BJ (cell line): ENCODE data around the gene INTS7. TPM values are rescaled to one million over a fixed set of nuclear protein-coding genes. Genes with fewer than 3 reads are reported as not detected.
A peak's percentile ranks its signal among the peaks of the same experiment; 100 is the strongest.

ENCODE experiments used
- CTCF ChIA-PET: fragments of 350-600 bp; formaldehyde crosslinking; extraction: SDS; loops from one replicate; lab custom pipeline; 2021; ENCODE audit warnings: antibody characterized with exemption, inconsistent platforms; lab: Yijun Ruan, JAX
- POLR2A ChIA-PET: fragments of 300-600 bp; sonication (Branson Sonifier 250); formaldehyde crosslinking; extraction: SDS; loops from one replicate; lab custom pipeline; 2021; ENCODE audit warnings: antibody characterized with exemption; lab: Charles Lee
- DNase-seq: peaks from one replicate; pipeline ENCODE4 v3.0.0-alpha.2; 2011; ENCODE audit warnings: low read depth
- H3K27me3 ChIP-seq: 2 replicates; pipeline ENCODE4 v1.6.0; 2011; ENCODE audit warnings: low read length; ENCODE audit not compliant: control insufficient read depth, insufficient read depth
- H3K36me3 ChIP-seq: 2 replicates; pipeline ENCODE4 v1.5.1; 2011; ENCODE audit warnings: low read length; ENCODE audit not compliant: control insufficient read depth, insufficient read depth
- H3K4me3 ChIP-seq: 2 replicates; pipeline ENCODE4 v1.5.1; 2011; ENCODE audit warnings: low read depth, mild to moderate bottlenecking, control low read depth, low read length
- CTCF ChIP-seq: IDR thresholded peaks from 2 replicates; pipeline ENCODE4 v1.5.1; 2011; ENCODE audit warnings: low read depth, mild to moderate bottlenecking, control low read depth, inconsistent platforms, low read length, moderate library complexity; ENCODE audit not compliant: insufficient read depth
- polyA plus RNA-seq: library from polyadenylated mRNA; depleted of rRNA; stranded (reverse); fragments of >200 nt; gene quantifications from 2 replicates; pipeline ENCODE4 v1.2.3, GENCODE V29; 2011

Gene INTS7
- polyA plus RNA-seq, 1 experiment = 11.6 TPM

- no peak overlapping the region for H3K4me3 ChIP-seq
- peak; percentile 97 for TF ChIP-seq CTCF
- no peak for DNase-seq
- ChIA-PET CTCF (interaction anchor here (0.6 to 3.7 kb wide), 13 partner anchors 10 to 1285 kb away, joined by 3 to 41 read pairs (median 4); partner anchors contain the start of genes DTL and INTS7), POLR2A (no interaction called here)
- no peaks in the 10 kb centered on the region for H3K27me3 ChIP-seq
- no peaks in the 10 kb centered on the region for H3K36me3 ChIP-seq
These were observed 23.2 kb downstream of the INTS7 start for GRCh38 chr1:212012034-212012740.

DNA sequence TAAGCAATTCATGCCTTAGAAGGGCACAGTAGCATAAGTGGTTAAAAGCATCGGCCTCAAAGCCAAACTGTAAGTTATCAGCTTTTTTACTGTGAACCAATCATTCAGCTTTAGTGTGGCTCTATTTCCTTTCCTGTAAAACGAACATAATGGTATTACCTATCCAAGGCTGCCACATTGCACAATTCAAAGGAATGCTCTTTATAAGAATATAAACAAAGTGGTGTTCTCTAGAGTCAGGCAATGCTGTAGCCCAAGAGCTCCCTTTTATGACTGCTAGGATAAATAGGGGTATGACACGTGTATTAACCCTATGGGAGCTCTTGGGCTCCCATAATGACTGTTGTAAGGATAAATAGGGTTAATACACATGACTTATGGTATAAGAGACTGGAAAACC, 25.4 kb downstream of the INTS7 start:
- POLR2A ChIA-PET = no interaction called here
- CTCF ChIA-PET = interaction anchor here (0.7 to 2.4 kb wide), 5 partner anchors 14 to 329 kb away, joined by 3 to 30 read pairs (median 4); partner anchors contain the start of genes DTL and INTS7
- Histone ChIP-seq H3K4me3 (no peak overlapping the region), H3K36me3 (no peaks in the 10 kb centered on the region), H3K27me3 (no peaks in the 10 kb centered on the region)
- DNase-seq = no peak
- no peak for TF ChIP-seq CTCF

GRCh38 chr1:212009561-212009960, 25.8 kb downstream of the INTS7 start:
- Histone ChIP-seq H3K4me3 (no peak overlapping the region), H3K36me3 (no peaks in the 10 kb centered on the region), H3K27me3 (no peaks in the 10 kb centered on the region)
- POLR2A ChIA-PET = no interaction called here
- no peak for DNase-seq
- CTCF ChIA-PET = interaction anchor here (0.7 to 2.4 kb wide), 4 partner anchors 14 to 329 kb away, joined by 3 to 30 read pairs (median 4); partner anchors contain the start of genes DTL and INTS7
- TF ChIP-seq CTCF = no peak

GRCh38 chr1:212007886-212008285, 27.5 kb downstream of the INTS7 start:
- ChIA-PET CTCF (no interaction called here), POLR2A (no interaction called here)
- Histone ChIP-seq H3K36me3 (no peaks in the 10 kb centered on the region), H3K27me3 (no peaks in the 10 kb centered on the region), H3K4me3 (no peak overlapping the region)
- DNase-seq = no peak
- no peak for TF ChIP-seq CTCF

- ChIA-PET CTCF (interaction anchor here (0.8 to 2.0 kb wide), 3 partner anchors 10 to 27 kb away, joined by 3 to 5 read pairs (median 3); no protein-coding TSS in a partner anchor), POLR2A (no interaction called here)
- Histone ChIP-seq H3K36me3 (no peaks in the 10 kb centered on the region), H3K27me3 (no peaks in the 10 kb centered on the region), H3K4me3 (no peak overlapping the region)
- TF ChIP-seq CTCF = no peak
- no peak for DNase-seq
These were observed 28.2 kb downstream of the INTS7 start for GRCh38 chr1:212007178-212007577.
